Subcutaneous adipose tissue (tissue), 4 donors: ENCODE measurements around the gene RTF1. TPM values are rescaled to one million over a fixed set of nuclear protein-coding genes. Genes with fewer than 3 reads are reported as not detected.

ENCODE experiments used
- CTCF ChIP-seq: fragments of 450-650 bp; IDR thresholded peaks from one replicate; pipeline ENCODE4 v1.5.1; 2016; ENCODE audit warnings: low read depth, mild to moderate bottlenecking, control low read depth, antibody characterized with exemption, moderate library complexity
- small RNA-seq: library from RNA; depleted of rRNA; stranded (forward); fragments of <200 nt; gene quantifications from one replicate; pipeline ENCODE3, GENCODE V24; 2016
- total RNA-seq, 4 donors: library from RNA; depleted of rRNA; stranded (reverse); fragments of >200 nt; gene quantifications; one replicate each; pipeline ENCODE4 v1.1.0, GENCODE V29; 2016

Gene RTF1
- total RNA-seq, 4 donors from 2014 or later: 21.7 to 58.7 (median 32.5) TPM

GRCh38 chr15:41530363-41530956, 113.6 kb downstream of the RTF1 start:
- TF ChIP-seq CTCF: no peak

Small RNAs within 50 kb of the gene (small RNA-seq; reads per million reads assigned to genes)
- not detected for gene RNU6-1169P

Other genes starting within 250 kb of the RTF1 start
- not detected for gene EXD1, start 186.3 kb upstream of the RTF1 start, total RNA-seq
- gene CHP1, start 185.8 kb upstream of the RTF1 start, total RNA-seq: 100 to 1,000 TPM; 255 to 607 (median 291) TPM
- 1 to 10 TPM in 1 of 4 donors, not detected in 3; 1.2 TPM for gene OIP5, start 84.5 kb upstream of the RTF1 start, total RNA-seq
- 10 to 100 TPM in 1 of 4 donors, 1 to 10 TPM in 3; 2.6 to 12.6 (median 5.3) TPM for gene NUSAP1, start 84.2 kb upstream of the RTF1 start, total RNA-seq
- 10 to 100 TPM; 13.1 to 23.9 (median 16.9) TPM for gene NDUFAF1, start 14.6 kb upstream of the RTF1 start, total RNA-seq
- gene ITPKA, start 76.8 kb downstream of the RTF1 start, total RNA-seq: 1 to 10 TPM in 1 of 4 donors, under 1 TPM in 1, not detected in 2; 0.34 to 1.5 TPM
- 1 to 10 TPM in 1 of 4 donors, under 1 TPM in 3; 0.33 to 2.4 (median 0.48) TPM for gene LTK, start 96.7 kb downstream of the RTF1 start, total RNA-seq
- 10 to 100 TPM; 12.6 to 34.5 (median 19.0) TPM for gene RPAP1, start 127.2 kb downstream of the RTF1 start, total RNA-seq
- 10 to 100 TPM; 29.5 to 72.2 (median 35.8) TPM for gene TYRO3, start 142.1 kb downstream of the RTF1 start, total RNA-seq
- 10 to 100 TPM; 29.1 to 43.4 (median 33.3) TPM for gene MGA, start 243.3 kb downstream of the RTF1 start, total RNA-seq